WI38 (cell line): ENCODE data around the gene FAM83G.

ENCODE experiments used
- H3K4me3 ChIP-seq: 2 replicates; pipeline ENCODE4 v1.5.1; 2011; ENCODE audit warnings: low read depth, mild to moderate bottlenecking, control low read depth, low read length
- CTCF ChIP-seq: IDR thresholded peaks from 2 replicates; pipeline ENCODE4 v1.5.1; 2012; ENCODE audit warnings: low read depth, mild to moderate bottlenecking, control low read depth, low read length

Gene FAM83G

GRCh38 chr17:18947866-18948265 lies 56.7 kb downstream of the FAM83G start:
- no peak for TF ChIP-seq CTCF
- H3K4me3 ChIP-seq = no peak overlapping the region

- H3K4me3 ChIP-seq = no peak overlapping the region
- no peak for TF ChIP-seq CTCF
Measured at GRCh38 chr17:18946536-18946935, 58.0 kb downstream of the FAM83G start.

- H3K4me3 ChIP-seq = no peak overlapping the region
- TF ChIP-seq CTCF = no peak
Measured at GRCh38 chr17:18944646-18945045, 59.9 kb downstream of the FAM83G start.

GRCh38 chr17:18938692-18939023 lies 65.9 kb downstream of the FAM83G start:
- H3K4me3 ChIP-seq = no peak overlapping the region
- TF ChIP-seq CTCF = no peak

- H3K4me3 ChIP-seq = no peak overlapping the region
- no peak for TF ChIP-seq CTCF
Measured at GRCh38 chr17:18937981-18938691, 66.4 kb downstream of the FAM83G start.

- TF ChIP-seq CTCF = no peak
- no peak overlapping the region for H3K4me3 ChIP-seq
Measured at GRCh38 chr17:18933102-18934058, 71.2 kb downstream of the FAM83G start.

GRCh38 chr17:18932360-18933055 lies 72.1 kb downstream of the FAM83G start:
- no peak overlapping the region for H3K4me3 ChIP-seq
- TF ChIP-seq CTCF = no peak
